PC-3 (cell line): ENCODE data around the gene NTN4. TPM values are rescaled to one million over a fixed set of nuclear protein-coding genes. Genes with fewer than 3 reads are reported as not detected.
A peak's percentile ranks its signal among the peaks of the same experiment; 100 is the strongest.

Experiments used
- ATAC-seq: fragments of 200-7000 bp; cut with Tn5 transposase; 2 replicates; pipeline ENCODE4 v1.9.1; 2020; ENCODE audit warnings: mild to moderate bottlenecking, moderate library complexity
- BruUV-seq: library from RNA; stranded (reverse); fragments of 400-500 nt; replicated peaks from 2 replicates; lab custom pipeline; 2021; lab: Mats Ljungman, UMichigan
- CTCF ChIA-PET: fragments of 300-600 bp; sonication (Branson Sonifier 250); formaldehyde crosslinking; loops from one replicate; lab custom pipeline; 2022; ENCODE audit warnings: antibody characterized with exemption; lab: Charles Lee
- POLR2A ChIA-PET: fragments of 300-600 bp; sonication (Branson Sonifier 250); formaldehyde crosslinking; loops from one replicate; lab custom pipeline; 2022; ENCODE audit warnings: antibody characterized with exemption; ENCODE audit not compliant: unreplicated experiment; lab: Charles Lee
- DNase-seq: peaks from one replicate; pipeline ENCODE4 v3.0.0-alpha.2; 2015
- H2AFZ ChIP-seq: fragments of 300-600 bp; sonication (generic); 2 replicates; pipeline ENCODE4 v1.6.0; 2016; ENCODE audit warnings: antibody characterized with exemption, low read length
- H3F3A ChIP-seq: fragments of 300-600 bp; sonication (generic); one replicate; pipeline ENCODE4 v1.6.0; 2017; ENCODE audit warnings: antibody characterized with exemption, low read length, control low read depth, mild to moderate bottlenecking; ENCODE audit not compliant: unreplicated experiment
- H3K27ac ChIP-seq: fragments of 300-600 bp; sonication (generic); 2 replicates; pipeline ENCODE4 v1.5.1; 2016; ENCODE audit warnings: mild to moderate bottlenecking, low read length
- H3K27me3 ChIP-seq: fragments of 300-600 bp; sonication (generic); 2 replicates; pipeline ENCODE4 v1.6.1; 2016; ENCODE audit warnings: low read length, mixed read lengths
- H3K36me3 ChIP-seq: fragments of 300-600 bp; sonication (generic); 2 replicates; pipeline ENCODE4 v1.6.1; 2016; ENCODE audit warnings: low read depth, mixed run types, low read length, mixed read lengths
- H3K4me1 ChIP-seq: fragments of 300-600 bp; sonication (generic); 2 replicates; pipeline ENCODE4 v1.5.1; 2016; ENCODE audit warnings: low read length; ENCODE audit not compliant: insufficient read depth
- H3K4me2 ChIP-seq: fragments of 300-600 bp; sonication (generic); 2 replicates; pipeline ENCODE4 v1.6.0; 2016; ENCODE audit warnings: low read length
- H3K4me3 ChIP-seq: fragments of 300-600 bp; sonication (generic); 2 replicates; pipeline ENCODE4 v1.5.1; 2016; ENCODE audit warnings: mild to moderate bottlenecking, low read length, mixed read lengths
- H3K79me2 ChIP-seq: fragments of 300-600 bp; sonication (generic); 2 replicates; pipeline ENCODE4 v1.6.1; 2017; ENCODE audit warnings: low read length, mixed read lengths
- H3K9ac ChIP-seq: fragments of 300-600 bp; sonication (generic); 2 replicates; pipeline ENCODE4 v1.6.0; 2016; ENCODE audit warnings: mild to moderate bottlenecking, low read length
- H3K9me2 ChIP-seq: fragments of 300-600 bp; sonication (generic); replicated peaks from 2 replicates; pipeline ENCODE4 v1.6.1; 2016; ENCODE audit warnings: mixed run types, low read length, mixed read lengths
- H3K9me3 ChIP-seq: fragments of 300-600 bp; sonication (generic); 2 replicates; pipeline ENCODE4 v1.6.1; 2016; ENCODE audit warnings: low read length, mixed read lengths
- H4K20me1 ChIP-seq: fragments of 300-600 bp; sonication (generic); 2 replicates; pipeline ENCODE4 v1.6.1; 2016; ENCODE audit warnings: low read length, mixed read lengths
- CTCF ChIP-seq: fragments of 300-600 bp; sonication (generic); conservative IDR thresholded peaks from 2 replicates; pipeline ENCODE4 v1.5.1; 2017; ENCODE audit warnings: antibody characterized with exemption, low read depth, mild to moderate bottlenecking, low read length
- EZH2 ChIP-seq: fragments of 300-600 bp; sonication (generic); IDR thresholded peaks from one replicate; pipeline ENCODE4 v1.6.1; 2017; ENCODE audit warnings: antibody characterized with exemption, mild to moderate bottlenecking, low read length; ENCODE audit not compliant: unreplicated experiment
- EZH2phosphoT487 ChIP-seq: fragments of 300-600 bp; sonication (generic); IDR thresholded peaks from 2 replicates; pipeline ENCODE4 v1.6.1; 2018; ENCODE audit warnings: mild to moderate bottlenecking, antibody characterized with exemption, low read length, borderline replicate concordance
- intact Hi-C: fragments of 100-400 bp; cut with micrococcal nuclease; formaldehyde crosslinking; loops from 2 replicates; pipeline ENCODE4 v1.9.0; 2023
- total RNA-seq: library from RNA; depleted of rRNA; stranded (reverse); fragments of >200 nt; gene quantifications from 2 replicates; pipeline ENCODE4 v1.2.3, GENCODE V29; 2014

The NTN4 gene
- total RNA-seq, 1 experiment from 2014 or later, result 39.6 TPM

GRCh38 chr12:95796225-95796981, 5.8 kb upstream of the NTN4 start:
- intact Hi-C loops, result no loop called here
- H3K36me3 ChIP-seq, result no peaks in the 10 kb centered on the region
- peaks cover 5% of the 10 kb centered on the region; the same call in 1 of the 2 replicates for H3K79me2 ChIP-seq
- H4K20me1 ChIP-seq, result no peaks in the 10 kb centered on the region
- peak overlapping the region; percentile 39 for H3K9ac ChIP-seq
- DNase-seq, result peak; percentile 75
- no peaks in the 10 kb centered on the region for H3K9me3 ChIP-seq
- H3K27ac ChIP-seq, result peak overlapping the region; percentile 92
- peaks cover 12% of the 10 kb centered on the region for H3F3A ChIP-seq
- no peaks in the 10 kb centered on the region for H3K27me3 ChIP-seq
- no peaks in the 10 kb centered on the region for H3K9me2 ChIP-seq
- peaks cover 56% of the 10 kb centered on the region for H3K4me1 ChIP-seq
- CTCF ChIA-PET, result interaction anchor here (1.0 kb wide), 1 partner anchor 18 kb away, joined by 3 read pairs; no protein-coding TSS in a partner anchor
- no peak overlapping the region for H2AFZ ChIP-seq
- TF ChIP-seq CTCF (no peak), EZH2phosphoT487 (no peak), EZH2 (no peak)
- POLR2A ChIA-PET, result interaction anchor here (0.7 kb wide), 1 partner anchor 10 kb away, joined by 7 read pairs; no protein-coding TSS in a partner anchor
- peak overlapping the region; percentile 10; the same call in 1 of the 2 replicates for H3K4me3 ChIP-seq
- BruUV-seq, result TSS peak; percentile 95
- ATAC-seq, result peak; percentile 73
- peak overlapping the region; percentile 64 for H3K4me2 ChIP-seq

GRCh38 chr12:95790917-95791849, 619 bp upstream of the NTN4 start:
- H3K4me2 ChIP-seq, result peak overlapping the region; percentile 99
- H3K27ac ChIP-seq, result peak overlapping the region; percentile 91
- intact Hi-C loops, result loop anchor here (1.0 kb wide), 1 partner anchor 15 kb away; no protein-coding TSS in a partner anchor
- H3K9me2 ChIP-seq, result no peaks in the 10 kb centered on the region
- peaks cover 65% of the 10 kb centered on the region for H3K4me1 ChIP-seq
- peak overlapping the region; percentile 77 for H2AFZ ChIP-seq
- DNase-seq, result peak; percentile 64
- peaks cover 14% of the 10 kb centered on the region for H3K36me3 ChIP-seq
- no peaks in the 10 kb centered on the region for H3K9me3 ChIP-seq
- ChIA-PET POLR2A (no interaction called here), CTCF (no interaction called here)
- TF ChIP-seq EZH2phosphoT487, result no peak
- no peak for TF ChIP-seq EZH2
- 0 out of 2 replicates have a peak, but pooled peaks cover 7% of the 10 kb centered on the region for H4K20me1 ChIP-seq
- H3K4me3 ChIP-seq, result peak overlapping the region; percentile 94
- TSS peak; percentile 64 for BruUV-seq
- H3K27me3 ChIP-seq, result no peaks in the 10 kb centered on the region
- ATAC-seq, result peak; percentile 45
- H3F3A ChIP-seq, result peaks cover 7% of the 10 kb centered on the region
- peak overlapping the region; percentile 99 for H3K9ac ChIP-seq
- peaks cover 52% of the 10 kb centered on the region for H3K79me2 ChIP-seq
